ENCODE measurements around the gene UMAD1.

DNA sequence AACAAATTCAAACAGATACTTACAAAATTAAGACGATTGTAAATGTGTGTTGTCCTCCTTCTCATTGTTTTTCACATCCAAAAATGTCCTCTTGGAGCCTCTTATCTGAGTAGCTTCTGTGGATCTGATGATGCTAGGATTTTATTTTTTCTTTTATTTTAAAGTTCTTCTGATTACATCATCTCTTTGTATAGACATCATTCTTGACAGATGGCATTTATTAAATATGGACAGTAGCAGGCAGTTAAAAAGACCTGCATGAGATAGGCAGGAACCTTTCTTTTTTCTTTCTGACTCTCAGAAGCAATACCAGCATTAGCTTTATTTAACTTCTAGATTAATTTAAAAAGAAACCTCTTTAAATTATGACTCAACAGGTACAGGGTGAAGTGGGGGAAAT lies 77.9 kb downstream of the UMAD1 start, which contains the start of gene RPA3:
- TF ChIP-seq ZNF256 (CRISPR knock-in tag; conservative IDR thresholded peaks at IDR 0.05), result no peak
- TF ChIP-seq U2AF2 (IDR thresholded peaks at IDR 0.05; ENCODE audit: low read depth, low read length), result no peak
- TF ChIP-seq FOXO1 (CRISPR knock-in tag; IDR thresholded peaks at IDR 0.05), result no peak
- TF ChIP-seq NFYB (CRISPR knock-in tag; IDR thresholded peaks at IDR 0.05), result no peak
- TF ChIP-seq, protein P1, sequence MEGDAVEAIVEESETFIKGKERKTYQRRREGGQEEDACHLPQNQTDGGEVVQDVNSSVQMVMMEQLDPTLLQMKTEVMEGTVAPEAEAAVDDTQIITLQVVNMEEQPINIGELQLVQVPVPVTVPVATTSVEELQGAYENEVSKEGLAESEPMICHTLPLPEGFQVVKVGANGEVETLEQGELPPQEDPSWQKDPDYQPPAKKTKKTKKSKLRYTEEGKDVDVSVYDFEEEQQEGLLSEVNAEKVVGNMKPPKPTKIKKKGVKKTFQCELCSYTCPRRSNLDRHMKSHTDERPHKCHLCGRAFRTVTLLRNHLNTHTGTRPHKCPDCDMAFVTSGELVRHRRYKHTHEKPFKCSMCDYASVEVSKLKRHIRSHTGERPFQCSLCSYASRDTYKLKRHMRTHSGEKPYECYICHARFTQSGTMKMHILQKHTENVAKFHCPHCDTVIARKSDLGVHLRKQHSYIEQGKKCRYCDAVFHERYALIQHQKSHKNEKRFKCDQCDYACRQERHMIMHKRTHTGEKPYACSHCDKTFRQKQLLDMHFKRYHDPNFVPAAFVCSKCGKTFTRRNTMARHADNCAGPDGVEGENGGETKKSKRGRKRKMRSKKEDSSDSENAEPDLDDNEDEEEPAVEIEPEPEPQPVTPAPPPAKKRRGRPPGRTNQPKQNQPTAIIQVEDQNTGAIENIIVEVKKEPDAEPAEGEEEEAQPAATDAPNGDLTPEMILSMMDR (CRISPR knock-in tag; IDR thresholded peaks at IDR 0.05), result no peak
- no peak for TF ChIP-seq ZNF274 (CRISPR knock-in tag; IDR thresholded peaks at IDR 0.05)
- TF ChIP-seq SMAD3 (CRISPR knock-in tag; IDR thresholded peaks at IDR 0.05), result no peak
- TF ChIP-seq ZZZ3 (CRISPR knock-in tag; IDR thresholded peaks at IDR 0.05; ENCODE audit: borderline replicate concordance), result no peak
- TF ChIP-seq MBD4 (IDR thresholded peaks at IDR 0.05; ENCODE audit: borderline replicate concordance, low read length), result no peak
- no peak for TF ChIP-seq ZNF10 (CRISPR knock-in tag; IDR thresholded peaks at IDR 0.05; ENCODE audit: borderline replicate concordance, low read depth)
- no peak for TF ChIP-seq ZBTB20 (CRISPR knock-in tag; IDR thresholded peaks at IDR 0.05; ENCODE audit: borderline replicate concordance, low read depth)
